Choroid plexus epithelial cell (primary cell): Measurements from ENCODE around the gene COL6A1.

Source experiments
- DNase-seq: peaks from one replicate; pipeline ENCODE4 v3.0.0-alpha.2; 2010; ENCODE audit warnings: low read depth
- H3K4me3 ChIP-seq: 2 replicates; pipeline ENCODE4 v1.5.1; 2011; ENCODE audit warnings: low read depth, mild to moderate bottlenecking, control low read depth, low read length, moderate library complexity
- TF ChIP-seq, protein P1 (sequence below): conservative IDR thresholded peaks from 2 replicates; pipeline ENCODE4 v1.5.1; 2011; ENCODE audit warnings: low read depth, mild to moderate bottlenecking, control low read depth, inconsistent platforms, low read length, moderate library complexity

The COL6A1 gene

GRCh38 chr21:45979141-45979631, 2.4 kb upstream of the COL6A1 start:
- TF ChIP-seq, protein P1, sequence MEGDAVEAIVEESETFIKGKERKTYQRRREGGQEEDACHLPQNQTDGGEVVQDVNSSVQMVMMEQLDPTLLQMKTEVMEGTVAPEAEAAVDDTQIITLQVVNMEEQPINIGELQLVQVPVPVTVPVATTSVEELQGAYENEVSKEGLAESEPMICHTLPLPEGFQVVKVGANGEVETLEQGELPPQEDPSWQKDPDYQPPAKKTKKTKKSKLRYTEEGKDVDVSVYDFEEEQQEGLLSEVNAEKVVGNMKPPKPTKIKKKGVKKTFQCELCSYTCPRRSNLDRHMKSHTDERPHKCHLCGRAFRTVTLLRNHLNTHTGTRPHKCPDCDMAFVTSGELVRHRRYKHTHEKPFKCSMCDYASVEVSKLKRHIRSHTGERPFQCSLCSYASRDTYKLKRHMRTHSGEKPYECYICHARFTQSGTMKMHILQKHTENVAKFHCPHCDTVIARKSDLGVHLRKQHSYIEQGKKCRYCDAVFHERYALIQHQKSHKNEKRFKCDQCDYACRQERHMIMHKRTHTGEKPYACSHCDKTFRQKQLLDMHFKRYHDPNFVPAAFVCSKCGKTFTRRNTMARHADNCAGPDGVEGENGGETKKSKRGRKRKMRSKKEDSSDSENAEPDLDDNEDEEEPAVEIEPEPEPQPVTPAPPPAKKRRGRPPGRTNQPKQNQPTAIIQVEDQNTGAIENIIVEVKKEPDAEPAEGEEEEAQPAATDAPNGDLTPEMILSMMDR, result no peak
- H3K4me3 ChIP-seq, result no peak overlapping the region
- DNase-seq, result peak; percentile 44

- no peak for DNase-seq
- H3K4me3 ChIP-seq, result no peak overlapping the region
- TF ChIP-seq, protein P1, result no peak
These were observed 1.9 kb upstream of the COL6A1 start for GRCh38 chr21:45979651-45980050.

- TF ChIP-seq, protein P1, result no peak
These were observed 1.3 kb upstream of the COL6A1 start for GRCh38 chr21:45980271-45980670.

GRCh38 chr21:45980697-45981096, 873 bp upstream of the COL6A1 start:
- H3K4me3 ChIP-seq, result peak overlapping the region; percentile 56
- no peak for DNase-seq
- TF ChIP-seq, protein P1, result no peak

More at GRCh38 chr21:45980271-45980670, 1.3 kb upstream of the COL6A1 start:
- DNase-seq, result no peak
- no peak overlapping the region for H3K4me3 ChIP-seq

- TF ChIP-seq, protein P1, result no peak
- H3K4me3 ChIP-seq, result peak overlapping the region; percentile 74
- DNase-seq, result peak; percentile 25
These were observed 655 bp downstream of the COL6A1 start for GRCh38 chr21:45982092-45982757.

DNA sequence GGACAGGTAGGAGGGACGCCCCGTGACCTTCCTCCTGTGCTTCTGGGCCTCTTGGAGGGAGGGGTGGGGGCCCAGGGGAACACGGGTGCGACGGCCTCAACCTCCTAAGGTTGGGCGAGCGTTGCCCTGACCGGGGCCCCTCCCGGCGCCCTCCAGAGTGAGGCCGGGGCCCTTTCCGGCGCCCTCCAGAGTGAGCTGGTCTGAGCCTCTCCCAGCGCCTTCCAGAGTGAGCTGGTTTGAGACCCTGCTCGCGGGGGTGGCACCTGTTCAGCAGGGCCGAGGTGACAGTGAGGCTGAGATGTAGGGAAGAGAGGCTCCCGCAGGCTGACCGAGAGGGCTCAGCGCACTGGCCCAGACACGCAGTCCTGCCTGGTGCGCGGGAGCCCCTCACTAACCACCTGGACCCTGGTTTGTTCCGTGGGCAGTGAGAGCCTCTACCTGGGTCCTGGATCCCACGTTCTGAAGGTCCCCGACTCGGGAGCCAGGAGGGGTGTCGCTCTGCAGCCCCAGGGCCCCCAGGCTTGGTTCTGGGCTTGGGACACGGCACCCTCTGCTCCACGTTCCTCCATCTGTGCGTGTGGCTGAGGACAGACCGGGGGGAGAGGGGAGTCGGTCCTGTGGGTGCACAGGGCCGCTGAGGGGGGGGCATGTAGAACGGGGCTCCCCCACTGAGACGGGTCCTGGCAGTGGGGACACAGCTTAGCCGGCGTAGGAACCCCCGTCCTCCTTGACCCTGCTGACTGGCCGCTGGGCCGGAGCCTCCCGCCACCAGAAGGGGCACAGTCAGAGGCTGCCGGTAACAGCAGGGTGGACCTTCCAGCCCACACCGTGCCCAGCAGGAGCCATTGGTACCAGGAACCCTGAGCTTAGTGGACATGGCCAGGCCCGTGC, 1.4 kb downstream of the COL6A1 start:
- peak overlapping the region; percentile 74 for H3K4me3 ChIP-seq
- no peak for DNase-seq
- TF ChIP-seq, protein P1, result peak; percentile 15
